GM18511 (cell line): ENCODE measurements around the gene SDF2L1.
"Not testable (repeated sequence)": the region's sequence is repeated elsewhere in the genome, so short reads cannot be mapped to it uniquely, and the experiment has no call there.

ENCODE experiments used
- ATAC-seq: cut with Tn5 transposase; IDR thresholded peaks from one replicate; pipeline ENCODE4 v1.9.1; 2021; ENCODE audit warnings: mild to moderate bottlenecking, moderate library complexity; ENCODE audit not compliant: unreplicated experiment

SDF2L1 gene

GRCh38 chr22:21641789-21642583 lies at the start of gene SDF2L1:
Gene SDF2L1, plus strand, starts transcription at chr22:21642302. Its CDS starts 35 bp downstream, at chr22:21642337.
- ATAC-seq = peak; percentile 93

- ATAC-seq = no peak
These were observed 49.7 kb upstream of the SDF2L1 start for GRCh38 chr22:21592422-21592821.

GRCh38 chr22:21593406-21594232 lies 48.5 kb upstream of the SDF2L1 start:
- no peak for ATAC-seq

- ATAC-seq = no peak
These were observed 47.1 kb upstream of the SDF2L1 start for GRCh38 chr22:21594865-21595452.

GRCh38 chr22:21596356-21597135 lies 45.6 kb upstream of the SDF2L1 start:
- ATAC-seq = not testable (repeated sequence)

GRCh38 chr22:21598302-21598701 lies 43.8 kb upstream of the SDF2L1 start:
- ATAC-seq = no peak

- no peak for ATAC-seq
These were observed 42.8 kb upstream of the SDF2L1 start for GRCh38 chr22:21599053-21599893.

GRCh38 chr22:21602579-21602978 lies 39.5 kb upstream of the SDF2L1 start:
- no peak for ATAC-seq

- ATAC-seq = no peak
These were observed 38.1 kb upstream of the SDF2L1 start for GRCh38 chr22:21603973-21604372.

- no peak for ATAC-seq
These were observed 36.1 kb upstream of the SDF2L1 start for GRCh38 chr22:21605887-21606564.

- no peak for ATAC-seq
These were observed 35.3 kb upstream of the SDF2L1 start for GRCh38 chr22:21606775-21607174.

- not testable (repeated sequence) for ATAC-seq
These were observed 32.4 kb upstream of the SDF2L1 start for GRCh38 chr22:21609556-21610157.

- no peak for ATAC-seq
These were observed 30.7 kb upstream of the SDF2L1 start for GRCh38 chr22:21611210-21611977.

- no peak for ATAC-seq
These were observed 29.2 kb upstream of the SDF2L1 start for GRCh38 chr22:21612858-21613257.

GRCh38 chr22:21613553-21614233 lies 28.4 kb upstream of the SDF2L1 start:
- no peak for ATAC-seq

GRCh38 chr22:21615731-21616130 lies 26.4 kb upstream of the SDF2L1 start:
- ATAC-seq = no peak

- ATAC-seq = not testable (repeated sequence)
These were observed 24.8 kb upstream of the SDF2L1 start for GRCh38 chr22:21617337-21617736.

GRCh38 chr22:21621025-21621424 lies 21.1 kb upstream of the SDF2L1 start:
- no peak for ATAC-seq
